H1 (cell line): Measurements from ENCODE around the gene GPR87. TPM values are rescaled to one million over a fixed set of nuclear protein-coding genes. Genes with fewer than 3 reads are reported as not detected.

ENCODE experiments used
- CBX8 ChIP-seq: fragments of 300-800, 300-1000 bp; sonication (generic); IDR thresholded peaks from 2 replicates; pipeline ENCODE4 v1.7.1; 2016; ENCODE audit warnings: low read depth, low read length, borderline replicate concordance
- RFX5 ChIP-seq: IDR thresholded peaks from 2 replicates; pipeline ENCODE4 v1.6.1; 2011; ENCODE audit warnings: low read depth, low read length, improper control_type of control experiment, borderline replicate concordance
- polyA plus RNA-seq, 7 experiments: library from polyadenylated mRNA; depleted of rRNA in 3 of 7; stranded (reverse) in 5 of 7; unstranded in 2 of 7; fragments of >200 nt in 5 of 7; fragments of 200-250 nt in 2 of 7; gene quantifications; 1 replicate in 5 of 7; 2 replicates in 1 of 7; 4 replicates in 1 of 7; pipeline versions ENCODE4 v1.2.1 to v1.2.3, GENCODE V29; 2011 to 2013; ENCODE audit warnings: missing spikeins in 2 of 7, mixed read lengths in 2 of 7
- total RNA-seq: library from RNA; stranded (reverse); fragmentation: NEBNext Ultra II Directional; extraction: Animal tissue kit (Norgen Biotek cat#: 25700); gene quantifications from 2 replicates; pipeline ENCODE4 v1.2.1, GENCODE V29; 2021
- TF ChIP-seq, protein P1 (sequence below): IDR thresholded peaks from 2 replicates; pipeline ENCODE4 v1.6.1; 2012; ENCODE audit warnings: inconsistent platforms
- TF ChIP-seq, protein P2 (sequence below): IDR thresholded peaks from 2 replicates; pipeline ENCODE4 v1.6.1; 2011; ENCODE audit warnings: low read depth, mild to moderate bottlenecking, low read length; ENCODE audit not compliant: insufficient read depth

Gene GPR87
- total and polyA plus RNA-seq, 2 of the 8 experiments (the other 6 are each of a cell fraction or from before 2014, with no cell fraction given): 0.05 TPM; not detected in 1

DNA sequence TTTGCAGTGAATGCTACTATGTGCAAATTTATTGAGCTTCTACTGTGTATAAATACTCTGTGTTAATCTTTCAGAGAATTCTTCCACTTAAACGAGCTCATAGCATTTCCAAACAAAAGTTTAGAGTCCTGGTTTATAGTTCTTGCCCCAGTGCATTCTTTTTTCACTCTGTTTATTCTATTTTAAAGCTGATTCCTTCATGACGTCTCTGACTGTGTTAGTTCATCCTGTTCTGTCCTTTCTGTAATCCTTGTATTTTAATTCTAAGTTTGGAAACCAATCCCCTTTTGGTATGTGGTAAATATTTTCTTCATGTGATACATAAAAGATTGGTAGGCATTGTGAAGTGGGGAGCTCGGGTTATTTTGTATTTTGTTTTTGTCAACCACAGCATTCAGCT is 57.0 kb downstream of the GPR87 start (continued):
- TF ChIP-seq, protein P1, sequence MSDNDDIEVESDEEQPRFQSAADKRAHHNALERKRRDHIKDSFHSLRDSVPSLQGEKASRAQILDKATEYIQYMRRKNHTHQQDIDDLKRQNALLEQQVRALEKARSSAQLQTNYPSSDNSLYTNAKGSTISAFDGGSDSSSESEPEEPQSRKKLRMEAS: no peak
- TF ChIP-seq CBX8: no peak
- no peak for TF ChIP-seq RFX5
- TF ChIP-seq, protein P2, sequence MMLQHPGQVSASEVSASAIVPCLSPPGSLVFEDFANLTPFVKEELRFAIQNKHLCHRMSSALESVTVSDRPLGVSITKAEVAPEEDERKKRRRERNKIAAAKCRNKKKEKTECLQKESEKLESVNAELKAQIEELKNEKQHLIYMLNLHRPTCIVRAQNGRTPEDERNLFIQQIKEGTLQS: no peak
